RWPE2 (cell line): Measurements from ENCODE around the gene PRKG1.

ENCODE experiments used
- ATAC-seq: fragments of 200-7000 bp; cut with Tn5 transposase; 3 replicates; pipeline ENCODE4 v1.9.1; 2021; ENCODE audit warnings: low read depth
- DNase-seq: peaks from one replicate; pipeline ENCODE4 v3.0.0-alpha.2; 2020; ENCODE audit warnings: low spot score
- H3K27ac ChIP-seq: fragments of 450-650 bp; 2 replicates; pipeline ENCODE4 v1.5.1; 2017; ENCODE audit warnings: mild to moderate bottlenecking; ENCODE audit not compliant: poor library complexity, severe bottlenecking
- H3K27me3 ChIP-seq: fragments of 250-450 bp; sonication (Bioruptor Pico); 2 replicates; pipeline ENCODE4 v1.5.1; 2021; ENCODE audit warnings: mild to moderate bottlenecking, moderate library complexity; ENCODE audit not compliant: insufficient read depth, poor library complexity, severe bottlenecking
- H3K36me3 ChIP-seq: fragments of 250-450 bp; sonication (Bioruptor Pico); 2 replicates; pipeline ENCODE4 v1.5.1; 2020; ENCODE audit warnings: low read depth, mild to moderate bottlenecking, moderate library complexity
- H3K4me1 ChIP-seq: fragments of 250-450 bp; sonication (Bioruptor Pico); 2 replicates; pipeline ENCODE4 v1.5.1; 2021; ENCODE audit warnings: mild to moderate bottlenecking, moderate library complexity; ENCODE audit not compliant: insufficient read depth, poor library complexity, severe bottlenecking
- H3K4me3 ChIP-seq: fragments of 250-450 bp; sonication (Bioruptor Pico); 2 replicates; pipeline ENCODE4 v1.5.1; 2021; ENCODE audit warnings: mild to moderate bottlenecking, moderate library complexity; ENCODE audit not compliant: severe bottlenecking
- H3K9me3 ChIP-seq: fragments of 250-450 bp; sonication (Bioruptor Pico); 2 replicates; pipeline ENCODE4 v1.5.1; 2021; ENCODE audit warnings: mild to moderate bottlenecking, moderate library complexity; ENCODE audit not compliant: severe bottlenecking
- TF ChIP-seq, protein P1 (sequence below): fragments of 450-650 bp; IDR thresholded peaks from one replicate; pipeline ENCODE4 v1.5.1; 2017; ENCODE audit warnings: mild to moderate bottlenecking, moderate library complexity; ENCODE audit not compliant: poor library complexity, severe bottlenecking

Gene PRKG1

DNA sequence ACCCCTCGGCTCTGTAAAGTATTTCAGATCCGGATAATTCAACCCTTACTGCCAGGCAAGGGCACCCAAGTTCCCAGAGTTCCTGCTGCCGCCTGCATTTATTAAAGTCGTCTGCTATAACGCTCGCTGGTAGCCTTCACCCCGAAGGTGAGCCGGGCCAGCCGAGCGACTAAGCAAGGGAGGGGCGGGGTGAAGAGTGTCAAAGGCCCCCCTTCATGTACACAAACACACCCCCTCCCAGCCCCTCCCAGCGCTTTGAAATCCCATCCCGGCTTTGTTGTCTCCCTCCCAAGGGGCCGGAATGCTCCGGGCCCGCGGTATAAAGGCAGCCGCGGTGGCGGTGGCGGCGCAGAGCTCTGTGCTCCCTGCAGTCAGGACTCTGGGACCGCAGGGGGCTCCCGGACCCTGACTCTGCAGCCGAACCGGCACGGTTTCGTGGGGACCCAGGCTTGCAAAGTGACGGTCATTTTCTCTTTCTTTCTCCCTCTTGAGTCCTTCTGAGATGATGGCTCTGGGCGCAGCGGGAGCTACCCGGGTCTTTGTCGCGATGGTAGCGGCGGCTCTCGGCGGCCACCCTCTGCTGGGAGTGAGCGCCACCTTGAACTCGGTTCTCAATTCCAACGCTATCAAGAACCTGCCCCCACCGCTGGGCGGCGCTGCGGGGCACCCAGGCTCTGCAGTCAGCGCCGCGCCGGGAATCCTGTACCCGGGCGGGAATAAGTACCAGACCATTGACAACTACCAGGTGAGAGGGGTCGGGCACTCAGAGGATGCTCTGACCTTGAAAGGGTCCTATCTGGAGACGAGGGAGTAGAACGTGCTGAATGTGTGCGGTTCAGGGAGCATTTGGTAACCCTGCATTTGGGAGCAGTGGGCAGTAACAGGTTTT lies 1239.9 kb downstream of the PRKG1 start, which contains the start of gene DKK1:
Gene DKK1, plus strand, starts transcription at position 349 of the 889 bp plus-strand sequence. Its CDS starts 154 bp downstream, at position 503.
- no peaks in the 10 kb centered on the region for H3K9me3 ChIP-seq
- TF ChIP-seq, protein P1, sequence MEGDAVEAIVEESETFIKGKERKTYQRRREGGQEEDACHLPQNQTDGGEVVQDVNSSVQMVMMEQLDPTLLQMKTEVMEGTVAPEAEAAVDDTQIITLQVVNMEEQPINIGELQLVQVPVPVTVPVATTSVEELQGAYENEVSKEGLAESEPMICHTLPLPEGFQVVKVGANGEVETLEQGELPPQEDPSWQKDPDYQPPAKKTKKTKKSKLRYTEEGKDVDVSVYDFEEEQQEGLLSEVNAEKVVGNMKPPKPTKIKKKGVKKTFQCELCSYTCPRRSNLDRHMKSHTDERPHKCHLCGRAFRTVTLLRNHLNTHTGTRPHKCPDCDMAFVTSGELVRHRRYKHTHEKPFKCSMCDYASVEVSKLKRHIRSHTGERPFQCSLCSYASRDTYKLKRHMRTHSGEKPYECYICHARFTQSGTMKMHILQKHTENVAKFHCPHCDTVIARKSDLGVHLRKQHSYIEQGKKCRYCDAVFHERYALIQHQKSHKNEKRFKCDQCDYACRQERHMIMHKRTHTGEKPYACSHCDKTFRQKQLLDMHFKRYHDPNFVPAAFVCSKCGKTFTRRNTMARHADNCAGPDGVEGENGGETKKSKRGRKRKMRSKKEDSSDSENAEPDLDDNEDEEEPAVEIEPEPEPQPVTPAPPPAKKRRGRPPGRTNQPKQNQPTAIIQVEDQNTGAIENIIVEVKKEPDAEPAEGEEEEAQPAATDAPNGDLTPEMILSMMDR, result peak; percentile 88
- peaks cover 35% of the 10 kb centered on the region for H3K36me3 ChIP-seq
- H3K27ac ChIP-seq, result peak within 1 kb of the TSS; percentile 100
- H3K4me3 ChIP-seq, result peak within 1 kb of the TSS; percentile 66
- peaks cover 17% of the 10 kb centered on the region for H3K4me1 ChIP-seq
- DNase-seq, result peak; percentile 88
- peak; percentile 62 for ATAC-seq
- no peaks in the 10 kb centered on the region for H3K27me3 ChIP-seq

DNA sequence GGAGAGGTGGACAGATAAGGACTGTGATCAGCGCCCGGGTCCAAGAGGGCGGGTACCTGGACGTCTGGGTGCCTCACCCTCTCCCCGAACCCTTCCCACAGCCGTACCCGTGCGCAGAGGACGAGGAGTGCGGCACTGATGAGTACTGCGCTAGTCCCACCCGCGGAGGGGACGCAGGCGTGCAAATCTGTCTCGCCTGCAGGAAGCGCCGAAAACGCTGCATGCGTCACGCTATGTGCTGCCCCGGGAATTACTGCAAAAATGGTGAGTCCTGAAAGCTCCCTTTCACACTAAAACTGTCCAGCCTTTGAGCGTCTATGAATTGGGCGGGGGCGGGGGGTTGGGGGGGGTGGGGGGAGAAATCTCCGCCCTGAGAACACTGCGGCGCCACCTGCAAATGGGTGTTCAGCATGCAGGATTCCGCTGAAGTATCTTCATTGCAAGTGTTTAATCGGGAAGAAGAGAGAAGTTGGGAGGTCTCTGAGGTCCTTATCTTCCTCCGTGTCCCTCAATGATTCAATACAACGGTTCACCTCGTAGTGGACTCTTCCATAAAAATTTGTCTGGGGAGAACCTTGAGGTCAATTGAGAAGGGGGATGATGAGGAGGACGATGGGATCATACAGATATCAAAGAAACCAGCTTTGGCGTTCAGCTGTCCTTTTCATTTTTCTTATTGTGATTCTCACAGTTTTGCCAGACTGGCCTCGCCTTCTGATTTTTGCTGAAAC lies 1240.7 kb downstream of the PRKG1 start:
- TF ChIP-seq, protein P1, result no peak
- H3K36me3 ChIP-seq, result peaks cover 41% of the 10 kb centered on the region
- H3K4me1 ChIP-seq, result peaks cover 24% of the 10 kb centered on the region

DNA sequence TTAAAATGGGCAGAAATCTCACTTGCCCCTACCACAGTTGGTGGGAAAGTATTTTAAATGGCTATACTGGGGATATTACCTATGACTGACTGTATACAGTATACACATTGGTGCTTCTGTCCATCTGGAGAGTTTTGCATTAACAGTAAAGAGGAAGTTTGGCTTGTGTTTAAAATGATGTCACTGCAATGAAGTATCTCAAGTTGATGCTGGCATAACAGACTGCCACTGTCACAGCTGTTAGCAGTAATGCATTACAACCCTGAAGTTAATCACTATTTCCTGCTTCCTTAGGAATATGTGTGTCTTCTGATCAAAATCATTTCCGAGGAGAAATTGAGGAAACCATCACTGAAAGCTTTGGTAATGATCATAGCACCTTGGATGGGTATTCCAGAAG lies 1241.7 kb downstream of the PRKG1 start:
- ATAC-seq (no peak), DNase-seq (no peak)
- TF ChIP-seq, protein P1, result no peak
- Histone ChIP-seq H3K27ac (peak overlapping the region; percentile 100), H3K4me3 (peak overlapping the region; percentile 66), H3K4me1 (peaks cover 29% of the 10 kb centered on the region), H3K9me3 (no peaks in the 10 kb centered on the region), H3K36me3 (peaks cover 43% of the 10 kb centered on the region), H3K27me3 (no peaks in the 10 kb centered on the region)

More for the DNA sequence above, 1240.7 kb downstream of the PRKG1 start:
- Histone ChIP-seq H3K9me3 (no peaks in the 10 kb centered on the region), H3K4me3 (peak overlapping the region; percentile 66), H3K27me3 (no peaks in the 10 kb centered on the region), H3K27ac (peak overlapping the region; percentile 100)
- ATAC-seq (peak; percentile 6), DNase-seq (no peak)

DNA sequence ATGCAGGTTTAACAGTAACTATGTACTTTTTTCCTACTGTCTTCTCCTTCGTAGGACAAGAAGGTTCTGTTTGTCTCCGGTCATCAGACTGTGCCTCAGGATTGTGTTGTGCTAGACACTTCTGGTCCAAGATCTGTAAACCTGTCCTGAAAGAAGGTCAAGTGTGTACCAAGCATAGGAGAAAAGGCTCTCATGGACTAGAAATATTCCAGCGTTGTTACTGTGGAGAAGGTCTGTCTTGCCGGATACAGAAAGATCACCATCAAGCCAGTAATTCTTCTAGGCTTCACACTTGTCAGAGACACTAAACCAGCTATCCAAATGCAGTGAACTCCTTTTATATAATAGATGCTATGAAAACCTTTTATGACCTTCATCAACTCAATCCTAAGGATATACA lies 1242.2 kb downstream of the PRKG1 start:
- Histone ChIP-seq H3K27ac (peak overlapping the region; percentile 100), H3K4me3 (peak overlapping the region; percentile 66)

More for the DNA sequence above, 1242.2 kb downstream of the PRKG1 start:
- Histone ChIP-seq H3K4me1 (peaks cover 29% of the 10 kb centered on the region), H3K36me3 (peaks cover 43% of the 10 kb centered on the region), H3K9me3 (no peaks in the 10 kb centered on the region), H3K27me3 (no peaks in the 10 kb centered on the region)
- no peak for ATAC-seq
- TF ChIP-seq, protein P1, result no peak
- no peak for DNase-seq
